NCI-H524 treated with DMSO at 0.1 percent for 48 hours (cell line): ENCODE results near the gene DHPS.
"Not testable (repeated sequence)": the region's sequence is repeated elsewhere in the genome, so short reads cannot be mapped to it uniquely, and the experiment has no call there.

Experiments used
- DNase-seq: peaks from one replicate; lab custom pipeline; 2025; lab: John Stamatoyannopoulos, UW

Gene DHPS

GRCh38 chr19:12646551-12646950 is 35.1 kb downstream of the DHPS start:
- no peak for DNase-seq

GRCh38 chr19:12643716-12644115 is 38.0 kb downstream of the DHPS start:
- DNase-seq, result not testable (repeated sequence)

GRCh38 chr19:12642506-12642905 is 39.2 kb downstream of the DHPS start:
- no peak for DNase-seq

- DNase-seq, result no peak
Measured at GRCh38 chr19:12641456-12641855, 40.2 kb downstream of the DHPS start.

- no peak for DNase-seq
Measured at GRCh38 chr19:12639901-12640613, 41.6 kb downstream of the DHPS start.

GRCh38 chr19:12638611-12639182 is 43.0 kb downstream of the DHPS start:
- DNase-seq, result no peak

- no peak for DNase-seq
Measured at GRCh38 chr19:12636631-12637030, 45.0 kb downstream of the DHPS start.

GRCh38 chr19:12629215-12629614 is 52.5 kb downstream of the DHPS start:
- DNase-seq, result no peak

- no peak for DNase-seq
Measured at GRCh38 chr19:12628040-12629022, 53.3 kb downstream of the DHPS start.

- no peak for DNase-seq
Measured at GRCh38 chr19:12626958-12627357, 54.7 kb downstream of the DHPS start.
